Endothelial cell of umbilical vein (primary cell): ENCODE measurements around the gene CANT1. TPM values are rescaled to one million over a fixed set of nuclear protein-coding genes. Genes with fewer than 3 reads are reported as not detected.

Experiments used
- BruUV-seq: library from RNA; stranded (reverse); fragments of 400-500 nt; replicated peaks from 2 replicates; lab custom pipeline; 2021; lab: Mats Ljungman, UMichigan
- CTCF ChIA-PET: fragments of 300-600, 350-600 bp; sonication (Branson Sonifier 250); formaldehyde crosslinking; loops from one replicate; lab custom pipeline; 2021; ENCODE audit warnings: antibody characterized with exemption, inconsistent platforms; lab: Charles Lee
- POLR2A ChIA-PET: fragments of 300-600, 350-600 bp; sonication (Branson Sonifier 250); formaldehyde crosslinking; loops from one replicate; lab custom pipeline; 2021; ENCODE audit warnings: antibody characterized with exemption, inconsistent platforms; lab: Charles Lee
- DNase-seq: peaks from one replicate; pipeline ENCODE4 v3.0.0-alpha.2; 2011; ENCODE audit warnings: low read depth, low spot score
- FAIRE-seq: peaks from 2 replicates; lab custom pipeline; 2011; peaks lifted over from hg19 to GRCh38; lab: Jason Lieb, UNC
- H2AFZ ChIP-seq: 2 replicates; pipeline ENCODE4 v1.6.0; 2012; ENCODE audit warnings: low read depth, low read length, control low read depth, inconsistent platforms
- H3K27ac ChIP-seq: 2 replicates; pipeline ENCODE4 v1.5.1; 2011; ENCODE audit warnings: low read depth, mild to moderate bottlenecking, control low read depth, low read length, moderate library complexity; ENCODE audit not compliant: insufficient read depth
- H3K27me3 ChIP-seq, 2 experiments: 2 replicates each; pipeline versions ENCODE4 v1.6.0 to v1.6.1; 2011; ENCODE audit warnings: low read length in 2 of 2, mixed read lengths in 1 of 2; ENCODE audit not compliant: control insufficient read depth in 2 of 2, insufficient read depth in 2 of 2
- H3K36me3 ChIP-seq, 2 experiments: 2 replicates in 1 of 2; 3 replicates in 1 of 2; pipeline ENCODE4 v1.5.1; 2011; ENCODE audit warnings: low read length in 2 of 2, mild to moderate bottlenecking in 1 of 2, moderate library complexity in 1 of 2; ENCODE audit not compliant: control insufficient read depth in 2 of 2, insufficient read depth in 2 of 2; ENCODE audit errors: extremely low read depth in 1 of 2
- H3K4me1 ChIP-seq: 3 replicates; pipeline ENCODE4 v1.5.1; 2011; ENCODE audit warnings: mild to moderate bottlenecking, low read length; ENCODE audit not compliant: control insufficient read depth, insufficient read depth; ENCODE audit errors: extremely low read depth
- H3K4me2 ChIP-seq: 2 replicates; pipeline ENCODE4 v1.6.1; 2011; ENCODE audit warnings: low read length, control low read depth, mixed read lengths; ENCODE audit not compliant: insufficient read depth
- H3K4me3 ChIP-seq, 3 experiments: fragments of 200-600 bp in 1 of 3; sonication (generic), shearing (Covaris generic) in 1 of 3; replicated peaks in 1 of 3; 2 replicates each; pipeline ENCODE4 v1.5.1; 2011 to 2016; ENCODE audit warnings: control low read depth in 3 of 3, low read length in 3 of 3, mild to moderate bottlenecking in 2 of 3, inconsistent platforms in 1 of 3, low read depth in 1 of 3, moderate library complexity in 1 of 3; ENCODE audit not compliant: insufficient read depth in 1 of 3
- H3K79me2 ChIP-seq: 2 replicates; pipeline ENCODE4 v1.6.0; 2012; ENCODE audit warnings: low read length, inconsistent platforms; ENCODE audit not compliant: control insufficient read depth, insufficient read depth
- H3K9ac ChIP-seq: replicated peaks from 2 replicates; pipeline ENCODE3; 2011; ENCODE audit warnings: low read length, control low read depth; ENCODE audit not compliant: insufficient read depth; ENCODE audit errors: extremely low read depth
- H3K9me1 ChIP-seq: replicated peaks from 3 replicates; pipeline ENCODE4 v1.6.0; 2011; ENCODE audit warnings: mild to moderate bottlenecking, low read length; ENCODE audit not compliant: control insufficient read depth, insufficient read depth; ENCODE audit errors: extremely low read depth
- H3K9me3 ChIP-seq: replicated peaks from 2 replicates; pipeline ENCODE4 v1.5.1; 2012; ENCODE audit warnings: low read length, inconsistent platforms; ENCODE audit not compliant: control insufficient read depth, insufficient read depth
- H4K20me1 ChIP-seq: replicated peaks from 2 replicates; pipeline ENCODE3; 2011; ENCODE audit warnings: mild to moderate bottlenecking, low read length; ENCODE audit not compliant: control insufficient read depth, insufficient read depth; ENCODE audit errors: extremely low read depth
- EZH2 ChIP-seq: IDR thresholded peaks from 2 replicates; pipeline ENCODE4 v1.6.1; 2012; ENCODE audit warnings: borderline replicate concordance, low read depth, mild to moderate bottlenecking, moderate library complexity, low read length, inconsistent platforms; ENCODE audit not compliant: severe bottlenecking
- FOS ChIP-seq: IDR thresholded peaks from 2 replicates; pipeline ENCODE4 v1.6.1; 2011; ENCODE audit warnings: mild to moderate bottlenecking, low read length, moderate library complexity, borderline replicate concordance; ENCODE audit not compliant: insufficient read depth
- GATA2 ChIP-seq: IDR thresholded peaks from 2 replicates; pipeline ENCODE4 v1.7.0; 2011; ENCODE audit warnings: low read depth, mild to moderate bottlenecking, moderate library complexity, mixed read lengths, low read length; ENCODE audit not compliant: insufficient read length, insufficient read depth
- JUN ChIP-seq: IDR thresholded peaks from 2 replicates; pipeline ENCODE4 v1.6.1; 2011; ENCODE audit warnings: borderline replicate concordance, low read depth; ENCODE audit not compliant: insufficient read length, insufficient read depth
- MAX ChIP-seq: IDR thresholded peaks from 2 replicates; pipeline ENCODE4 v1.6.1; 2011; ENCODE audit not compliant: insufficient read depth, insufficient read length
- MYC ChIP-seq: IDR thresholded peaks from one replicate; pipeline ENCODE4 v1.6.1; 2011; ENCODE audit warnings: mild to moderate bottlenecking, low read depth, low read length
- POLR2A ChIP-seq: IDR thresholded peaks from 2 replicates; pipeline ENCODE4 v1.6.1; 2012; ENCODE audit warnings: low read depth, mild to moderate bottlenecking, control low read depth, low read length
- POLR2AphosphoS5 ChIP-seq: IDR thresholded peaks from 2 replicates; pipeline ENCODE4 v1.6.1; 2012; ENCODE audit warnings: low read depth, mild to moderate bottlenecking, control low read depth, low read length, moderate library complexity; ENCODE audit not compliant: insufficient read depth
- dilution Hi-C: fragments of 300-500 bp; cut with MboI; formaldehyde crosslinking; loops from one replicate; pipeline ENCODE4 v1.15.0; 2019; ENCODE audit warnings: low sequenced_read_pairs; ENCODE audit not compliant: extremely low pct_ligation_motif_present
- intact Hi-C: fragments of 100-400 bp; cut with micrococcal nuclease; formaldehyde crosslinking; loops from one replicate; pipeline ENCODE4 v1.10.0; 2022
- polyA plus RNA-seq, 4 experiments: library from polyadenylated mRNA; depleted of rRNA in 3 of 4; stranded (reverse) in 3 of 4; unstranded in 1 of 4; fragments of >200 nt; gene quantifications; 2 replicates each; pipeline versions ENCODE4 v1.2.1 to v1.2.3, GENCODE V29; 2011 to 2012; ENCODE audit warnings: missing spikeins in 1 of 4
- total RNA-seq: library from RNA; stranded (reverse); gene quantifications from 2 replicates; pipeline ENCODE4 v1.2.3, GENCODE V29; 2021
- TF ChIP-seq, protein P1 (sequence below), 2 donors: IDR thresholded peaks; 1 replicate in 1 of 2; 2 replicates in 1 of 2; pipeline ENCODE4 v1.5.1; 2011; ENCODE audit warnings: low read length in 2 of 2, mild to moderate bottlenecking in 2 of 2, moderate library complexity in 2 of 2, control low read depth in 1 of 2, inconsistent platforms in 1 of 2, low read depth in 1 of 2; ENCODE audit not compliant: insufficient read depth in 1 of 2; ENCODE audit errors: extremely low read depth in 1 of 2

Gene CANT1
- total and polyA plus RNA-seq, 2 donors (not counting 3 experiments of a cell fraction or from before 2014, with no cell fraction given), result 85.0 to 93.6 TPM

GRCh38 chr17:79045001-79045729 is 35.6 kb upstream of the CANT1 start:
- Histone ChIP-seq H3K4me2 (no peak overlapping the region), H3K9me1 (no peaks in the 10 kb centered on the region), H3K27me3 (no peaks in the 10 kb centered on the region), H3K9ac (no peak overlapping the region), H3K4me3 (no peak overlapping the region), H3K36me3 (no peaks in the 10 kb centered on the region), H2AFZ (no peak overlapping the region), H3K4me1 (no peaks in the 10 kb centered on the region), H3K79me2 (no peaks in the 10 kb centered on the region), H3K27ac (no peak overlapping the region), H3K9me3 (no peaks in the 10 kb centered on the region), H4K20me1 (no peaks in the 10 kb centered on the region)
- no peak for TF ChIP-seq JUN
- no peak for TF ChIP-seq MAX
- no peak for TF ChIP-seq EZH2
- TF ChIP-seq GATA2, result no peak
- no peak for TF ChIP-seq POLR2A
- TF ChIP-seq MYC, result no peak
- TF ChIP-seq POLR2AphosphoS5, result no peak
- TF ChIP-seq FOS, result no peak
- TF ChIP-seq, protein P1, sequence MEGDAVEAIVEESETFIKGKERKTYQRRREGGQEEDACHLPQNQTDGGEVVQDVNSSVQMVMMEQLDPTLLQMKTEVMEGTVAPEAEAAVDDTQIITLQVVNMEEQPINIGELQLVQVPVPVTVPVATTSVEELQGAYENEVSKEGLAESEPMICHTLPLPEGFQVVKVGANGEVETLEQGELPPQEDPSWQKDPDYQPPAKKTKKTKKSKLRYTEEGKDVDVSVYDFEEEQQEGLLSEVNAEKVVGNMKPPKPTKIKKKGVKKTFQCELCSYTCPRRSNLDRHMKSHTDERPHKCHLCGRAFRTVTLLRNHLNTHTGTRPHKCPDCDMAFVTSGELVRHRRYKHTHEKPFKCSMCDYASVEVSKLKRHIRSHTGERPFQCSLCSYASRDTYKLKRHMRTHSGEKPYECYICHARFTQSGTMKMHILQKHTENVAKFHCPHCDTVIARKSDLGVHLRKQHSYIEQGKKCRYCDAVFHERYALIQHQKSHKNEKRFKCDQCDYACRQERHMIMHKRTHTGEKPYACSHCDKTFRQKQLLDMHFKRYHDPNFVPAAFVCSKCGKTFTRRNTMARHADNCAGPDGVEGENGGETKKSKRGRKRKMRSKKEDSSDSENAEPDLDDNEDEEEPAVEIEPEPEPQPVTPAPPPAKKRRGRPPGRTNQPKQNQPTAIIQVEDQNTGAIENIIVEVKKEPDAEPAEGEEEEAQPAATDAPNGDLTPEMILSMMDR (IDR thresholded peaks at IDR 0.05; ENCODE audit: extremely low read depth in 1 of 2, insufficient read depth in 1 of 2, low read depth in 1 of 2, low read length in 2 of 2), result no peak
- no TSS peak for BruUV-seq
- intact Hi-C loops (no loop called here), dilution Hi-C loops (no loop called here)
- no peak for FAIRE-seq
- DNase-seq, result no peak
- CTCF ChIA-PET, result interaction anchor here (0.6 to 3.3 kb wide), 34 partner anchors 8 to 666 kb away, joined by 3 to 109 read pairs (median 6); partner anchors contain the start of genes CANT1 and ENGASE
- POLR2A ChIA-PET, result no interaction called here
